ENCODE results near the gene TMEM253. TPM values are rescaled to one million over a fixed set of nuclear protein-coding genes. Genes with fewer than 3 reads are reported as not detected.
A peak's percentile ranks its signal among the peaks of the same experiment; 100 is the strongest.

Gene TMEM253
- total and polyA plus RNA-seq, 9 of the 15 experiments (the other 6 are each of a cell fraction or from before 2014, with no cell fraction given), result 0.11 to 0.61 (median 0.26) TPM; not detected in 3

- TF ChIP-seq ETV1 (tag; conservative IDR thresholded peaks at IDR 0.05; ENCODE audit: low read depth), result no peak
- TF ChIP-seq MTA1 (IDR thresholded peaks at IDR 0.05; ENCODE audit: borderline replicate concordance), result no peak
- no peak for TF ChIP-seq PURB (CRISPR knock-in tag; IDR thresholded peaks at IDR 0.05; ENCODE audit: low read depth)
- TF ChIP-seq ZNF79 (CRISPR knock-in tag; IDR thresholded peaks at IDR 0.05; ENCODE audit: low read depth), result no peak
- TF ChIP-seq ATF3 (IDR thresholded peaks at IDR 0.05), result peak; percentile 57
- no peak for TF ChIP-seq ATF3 (CRISPR knock-in tag; conservative IDR thresholded peaks at IDR 0.05)
- TF ChIP-seq YY1 (IDR thresholded peaks at IDR 0.05; ENCODE audit: borderline replicate concordance in 1 of 3, control insufficient read depth in 1 of 3, extremely low read depth in 1 of 3, insufficient read depth in 3 of 3, insufficient read length in 1 of 3, insufficient replicate concordance in 2 of 3, low read depth in 1 of 3, low read length in 2 of 3), result no peak
- TF ChIP-seq ZNF121 (CRISPR knock-in tag; conservative IDR thresholded peaks at IDR 0.05), result no peak
- TF ChIP-seq SNAPC5 (CRISPR knock-in tag; IDR thresholded peaks at IDR 0.05), result no peak
- no peak for TF ChIP-seq NR2F6 (CRISPR knock-in tag; IDR thresholded peaks at IDR 0.05)
- TF ChIP-seq THRA (IDR thresholded peaks at IDR 0.05), result no peak
- no peak for TF ChIP-seq SPI1 (IDR thresholded peaks at IDR 0.05; ENCODE audit: borderline replicate concordance, low read depth, low read length)
- no peak for TF ChIP-seq LARP7 (IDR thresholded peaks at IDR 0.05)
- TF ChIP-seq STAT6 (CRISPR knock-in tag; IDR thresholded peaks at IDR 0.05), result no peak
- TF ChIP-seq GABPB1 (CRISPR knock-in tag; IDR thresholded peaks at IDR 0.05), result no peak
- TF ChIP-seq TFAP4 (CRISPR knock-in tag; IDR thresholded peaks at IDR 0.05; ENCODE audit: borderline replicate concordance), result peak; percentile 75
- no peak for TF ChIP-seq NFATC3 (IDR thresholded peaks at IDR 0.05)
- TF ChIP-seq TCF7L2 (IDR thresholded peaks at IDR 0.05; ENCODE audit: low read depth, low read length), result no peak
These were observed 1.0 kb downstream of the TMEM253 start (continued) for GRCh38 chr14:21101802-21102413.

Measured in K562 (cell line).